Central memory CD4-positive, alpha-beta T cell (primary cell): ENCODE data around the gene ITGB1BP1.
A peak's percentile ranks its signal among the peaks of the same experiment; 100 is the strongest.

Source experiments
- DNase-seq: peaks from one replicate; pipeline ENCODE4 v3.0.0; 2022
- total RNA-seq, 3 experiments: gene quantifications; one replicate each; lab custom pipeline; 2026; lab: John Stamatoyannopoulos, UW

ITGB1BP1 gene
- 29.5 to 46.4 (median 44.8) reads per million in 3 experiments for total RNA-seq

DNA sequence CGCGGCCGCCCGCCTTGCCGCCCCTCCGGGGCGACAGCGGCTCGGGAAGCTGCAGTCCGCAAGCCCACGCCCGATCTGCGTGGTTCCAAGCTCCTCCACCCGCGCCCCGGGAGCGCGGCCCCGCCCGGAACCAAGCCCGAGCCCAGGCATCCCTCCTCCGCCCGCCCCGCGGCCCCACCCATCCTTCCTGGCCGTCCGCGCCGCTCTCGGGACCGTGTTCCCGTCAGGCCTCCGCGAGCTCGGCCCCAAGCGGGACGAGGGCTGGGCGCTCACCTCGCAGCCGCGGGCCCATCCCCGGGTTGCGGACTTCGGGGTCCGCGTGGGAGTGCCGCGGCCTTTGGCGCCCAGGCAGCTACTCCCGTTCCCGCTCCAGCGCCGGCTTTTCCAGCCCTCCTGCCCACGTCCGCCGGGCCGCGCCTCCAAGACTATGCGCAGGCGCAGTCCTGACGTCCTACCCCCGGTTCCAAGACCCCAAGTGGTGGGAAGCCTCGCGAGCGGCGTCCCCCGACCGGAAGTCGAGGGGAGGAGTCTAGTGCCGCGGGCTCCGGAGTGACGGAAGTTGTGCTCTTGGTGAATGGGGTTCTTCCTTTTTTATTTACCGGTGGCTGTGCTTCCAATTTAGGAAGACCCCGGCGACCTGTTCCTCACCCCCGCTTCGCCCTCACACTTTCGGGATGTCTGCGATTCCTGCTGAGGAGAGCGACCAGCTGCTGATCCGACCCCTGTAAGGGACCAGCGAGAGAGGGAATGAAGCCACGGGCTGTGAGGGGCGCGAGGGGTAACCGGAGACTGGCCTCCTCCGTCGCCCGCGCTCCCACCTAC lies at the start of gene ITGB1BP1, which contains the start of gene CPSF3:
ITGB1BP1 (minus strand) TSS at position 429 of the 822 bp plus-strand sequence. CDS start 4,831 bp downstream, outside the sequence.
CPSF3 (plus strand) TSS at position 555 of the 822 bp plus-strand sequence; CDS start at position 675, 120 bp downstream.
- DNase-seq, result peak; percentile 95

- no peak for DNase-seq
These were observed 49.2 kb upstream of the ITGB1BP1 start for GRCh38 chr2:9472511-9472910.

GRCh38 chr2:9471206-9471605 lies 47.9 kb upstream of the ITGB1BP1 start:
- DNase-seq, result no peak

GRCh38 chr2:9467687-9468086 lies 44.4 kb upstream of the ITGB1BP1 start:
- DNase-seq, result no peak

GRCh38 chr2:9466147-9466683 lies 42.9 kb upstream of the ITGB1BP1 start:
- no peak for DNase-seq

DNA sequence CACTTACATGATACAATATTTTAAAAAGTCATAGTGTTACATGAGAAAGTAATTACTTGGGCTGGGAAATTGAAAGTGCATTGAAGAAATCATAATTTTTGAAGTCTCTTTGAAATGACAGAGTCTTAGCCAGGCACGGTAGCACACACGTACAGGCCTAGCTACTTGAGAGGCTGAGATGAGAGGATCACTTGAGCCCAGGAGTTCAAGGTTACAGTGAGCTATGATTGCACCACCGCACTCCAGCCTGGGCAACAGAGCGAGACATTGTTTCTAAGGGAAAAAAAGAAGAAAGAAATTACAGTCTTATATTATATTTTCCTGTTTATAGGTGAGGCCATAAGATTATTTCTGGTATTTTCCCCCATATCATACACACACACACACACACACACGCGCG lies 41.8 kb upstream of the ITGB1BP1 start:
- no peak for DNase-seq

DNA sequence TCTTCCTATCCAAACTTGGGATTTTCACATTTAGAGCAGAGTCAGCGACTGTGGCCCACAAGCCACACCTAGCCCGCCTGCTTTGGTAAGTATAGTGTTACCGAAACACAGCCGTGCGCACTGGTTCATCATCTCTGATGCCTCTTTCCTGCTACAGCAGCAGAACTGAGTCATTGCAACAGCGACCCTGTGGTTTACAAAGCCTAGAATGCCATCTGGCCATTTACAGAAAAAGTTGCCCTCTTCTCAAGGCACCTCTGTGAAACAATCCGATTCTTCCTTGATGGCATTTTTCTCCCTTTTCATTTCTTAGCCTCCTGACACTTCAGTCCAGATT lies 40.3 kb upstream of the ITGB1BP1 start:
- no peak for DNase-seq

- no peak for DNase-seq
These were observed 39.8 kb upstream of the ITGB1BP1 start for GRCh38 chr2:9462886-9463697.

DNA sequence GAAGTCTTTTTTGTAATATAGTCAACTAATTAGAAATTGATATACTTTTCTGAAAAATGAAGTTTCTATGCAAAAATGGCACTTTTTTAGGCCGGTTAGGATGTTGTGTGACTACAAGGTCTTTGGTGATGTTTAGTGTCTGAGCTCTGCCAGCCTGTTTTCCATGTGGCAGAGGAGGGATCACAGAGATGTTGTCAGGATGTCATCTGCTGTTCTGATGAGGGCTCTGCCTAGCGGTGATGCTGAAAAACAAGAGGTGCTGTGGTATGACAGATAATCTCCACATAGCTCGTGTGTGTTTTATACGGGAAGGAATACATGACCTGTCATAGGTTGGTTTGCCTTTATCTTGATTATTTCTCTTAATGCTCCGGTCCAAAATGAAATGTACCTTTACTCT lies 39.0 kb upstream of the ITGB1BP1 start:
- DNase-seq, result no peak

GRCh38 chr2:9461079-9461478 lies 37.8 kb upstream of the ITGB1BP1 start:
- no peak for DNase-seq

GRCh38 chr2:9460441-9461017 lies 37.2 kb upstream of the ITGB1BP1 start:
- DNase-seq, result no peak

DNA sequence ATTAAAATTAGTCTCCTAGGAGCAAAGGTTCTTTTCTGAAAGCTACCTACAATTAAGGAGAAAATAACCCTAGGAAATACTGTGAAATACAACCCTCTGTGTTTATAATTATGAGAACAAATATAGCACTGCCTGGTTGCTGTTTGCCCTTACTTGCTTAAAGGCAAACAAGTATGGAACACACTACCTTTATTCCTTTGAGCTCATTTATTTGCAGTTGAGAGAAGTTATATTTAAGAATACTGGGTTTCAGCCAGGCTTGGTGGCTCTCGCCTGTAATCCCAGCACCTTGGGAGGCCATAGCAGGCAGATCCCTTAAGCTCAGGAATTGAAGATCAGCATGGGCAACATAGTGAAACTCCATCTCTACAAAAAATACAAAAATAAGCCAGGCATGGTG lies 27.9 kb upstream of the ITGB1BP1 start:
- no peak for DNase-seq

DNA sequence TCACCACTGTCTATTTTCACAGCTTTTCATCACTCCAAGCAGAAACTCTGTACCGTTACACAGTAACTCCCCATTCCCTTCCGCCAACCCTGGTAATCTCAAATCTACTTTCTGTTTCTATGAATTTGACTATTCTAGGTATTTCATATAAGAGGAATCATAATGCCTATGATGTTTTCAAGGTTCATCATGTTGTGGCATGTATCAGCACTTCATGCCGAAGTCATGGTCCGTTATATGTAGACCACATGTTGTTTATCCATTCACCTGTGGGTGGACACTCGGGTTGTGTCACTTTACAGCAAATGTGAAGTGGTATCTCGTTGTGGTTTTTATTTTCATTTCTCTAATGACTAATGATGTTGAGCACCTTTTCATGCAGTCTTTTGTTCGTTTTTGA lies 21.8 kb upstream of the ITGB1BP1 start:
- no peak for DNase-seq

GRCh38 chr2:9443526-9443925 lies 20.2 kb upstream of the ITGB1BP1 start:
- DNase-seq, result no peak

DNA sequence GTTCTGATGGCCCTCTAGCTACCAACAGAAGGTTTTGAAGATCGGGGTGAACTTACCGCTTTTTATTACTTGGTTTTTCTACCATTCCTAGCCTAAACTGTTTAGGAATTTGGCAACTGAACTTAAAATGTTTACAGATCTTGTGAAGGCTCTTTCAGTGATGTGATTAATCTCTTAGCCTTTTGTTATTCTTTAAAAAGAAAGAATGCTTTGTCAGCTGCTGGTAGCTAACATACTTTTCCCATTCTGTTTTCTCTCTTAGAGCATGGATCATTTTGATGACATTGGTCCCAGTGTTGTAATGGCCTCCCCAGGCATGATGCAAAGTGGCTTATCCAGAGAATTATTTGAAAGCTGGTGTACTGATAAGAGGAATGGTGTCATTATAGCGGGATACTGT lies 18.2 kb upstream of the ITGB1BP1 start:
- DNase-seq, result no peak

- DNase-seq, result no peak
These were observed 16.9 kb upstream of the ITGB1BP1 start for GRCh38 chr2:9440058-9440727.

- no peak for DNase-seq
These were observed 16.2 kb upstream of the ITGB1BP1 start for GRCh38 chr2:9439536-9439935.

DNA sequence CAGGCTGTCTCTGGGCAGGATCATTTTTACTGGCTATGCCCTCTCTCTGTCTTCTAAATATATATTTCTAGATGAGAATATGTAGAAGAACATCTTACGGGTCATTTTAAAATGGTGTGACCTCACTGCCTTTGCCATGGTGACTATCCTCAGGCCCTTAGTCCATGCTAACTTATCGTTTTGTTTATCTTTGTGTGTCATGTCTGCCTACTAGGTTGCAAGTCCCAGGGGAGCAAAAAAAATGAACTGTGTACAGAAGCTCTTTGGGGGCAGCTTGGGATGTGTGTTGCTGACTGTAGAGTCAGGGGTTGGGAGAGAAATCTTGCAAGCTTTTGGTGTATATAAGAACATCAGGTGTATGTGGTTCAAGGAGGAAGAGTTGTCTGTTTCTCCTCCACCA lies 11.2 kb upstream of the ITGB1BP1 start:
- DNase-seq, result no peak

DNA sequence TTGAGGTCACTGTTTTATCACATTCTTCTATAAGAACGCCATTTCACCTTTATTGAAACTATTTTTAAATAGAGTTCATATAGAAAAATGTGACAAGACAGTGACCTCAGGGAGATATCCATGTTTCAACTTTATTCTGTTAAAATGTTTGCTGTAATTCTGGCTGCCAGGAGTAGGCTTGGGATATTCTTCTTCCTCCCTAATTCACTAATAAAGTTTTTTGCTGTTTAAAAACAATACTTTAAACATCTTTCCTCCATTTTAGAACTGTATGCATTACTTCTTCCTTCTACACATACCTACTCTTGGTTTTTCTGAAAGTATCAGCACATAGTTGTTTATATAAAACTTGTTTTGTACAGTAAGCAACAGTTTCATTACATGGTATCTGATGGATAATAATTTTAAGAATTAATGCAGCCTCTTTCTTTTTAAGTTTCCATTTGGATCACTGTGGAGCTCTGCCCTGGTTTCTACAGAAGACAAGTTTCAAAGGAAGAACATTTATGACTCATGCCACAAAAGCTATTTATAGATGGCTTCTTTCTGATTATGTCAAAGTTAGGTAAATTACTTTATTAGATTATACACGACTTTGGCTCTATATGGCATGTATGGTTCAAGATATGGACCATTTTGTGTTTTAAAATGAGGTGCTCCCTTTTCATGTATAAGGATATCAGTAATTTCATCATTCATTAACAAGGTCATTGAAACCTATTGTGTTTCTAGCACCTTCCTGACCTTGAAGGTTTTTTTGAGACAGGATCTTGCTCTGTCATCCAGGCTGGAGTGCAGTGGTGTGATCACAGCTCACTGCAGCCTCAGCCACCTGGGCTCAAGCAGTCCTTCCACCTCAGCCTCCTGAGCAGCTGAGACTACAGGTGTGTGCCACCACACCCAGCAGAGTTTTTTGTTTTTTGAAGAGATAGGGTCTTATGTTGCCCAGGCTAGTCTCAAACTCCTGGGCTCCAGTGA lies 7.3 kb upstream of the ITGB1BP1 start:
- no peak for DNase-seq

- no peak for DNase-seq
These were observed 5.7 kb upstream of the ITGB1BP1 start for GRCh38 chr2:9428965-9429577.
